GM23338 (cell line): Measurements from ENCODE around the gene MAD1L1. TPM values are rescaled to one million over a fixed set of nuclear protein-coding genes. Genes with fewer than 3 reads are reported as not detected.

ENCODE experiments used
- ATAC-seq: fragments of 200-7000 bp; cut with Tn5 transposase; 3 replicates; pipeline ENCODE4 v1.9.1; 2020
- DNase-seq: peaks from one replicate; pipeline ENCODE4 v3.0.0-alpha.2; 2015; ENCODE audit warnings: low spot score
- H2AFZ ChIP-seq: fragments of 200-600 bp; sonication (generic); 2 replicates; pipeline ENCODE4 v1.8.0; 2016; ENCODE audit warnings: antibody characterized with exemption, mild to moderate bottlenecking, moderate library complexity
- H3F3A ChIP-seq: fragments of 200-600 bp; sonication (generic); replicated peaks from 2 replicates; pipeline ENCODE4 v1.8.0; 2017; ENCODE audit warnings: antibody characterized with exemption, mixed run types, low read depth
- H3K27ac ChIP-seq: fragments of 200-600 bp; sonication (generic); 2 replicates; pipeline ENCODE4 v1.6.1; 2016; ENCODE audit warnings: low read depth
- H3K27me3 ChIP-seq: fragments of 200-600 bp; sonication (generic); 2 replicates; pipeline ENCODE4 v1.8.0; 2016; ENCODE audit warnings: mild to moderate bottlenecking, mixed run types, moderate library complexity; ENCODE audit not compliant: insufficient read depth
- H3K36me3 ChIP-seq: fragments of 200-600 bp; sonication (generic); 2 replicates; pipeline ENCODE4 v1.8.0; 2016; ENCODE audit warnings: mild to moderate bottlenecking; ENCODE audit not compliant: insufficient read depth
- H3K4me1 ChIP-seq: fragments of 200-600 bp; sonication (generic); 2 replicates; pipeline ENCODE4 v1.8.0; 2016; ENCODE audit warnings: mild to moderate bottlenecking, moderate library complexity; ENCODE audit not compliant: insufficient read depth
- H3K4me2 ChIP-seq: fragments of 200-600 bp; sonication (generic); 2 replicates; pipeline ENCODE4 v1.7.1; 2017; ENCODE audit warnings: mixed run types
- H3K4me3 ChIP-seq: fragments of 200-600 bp; sonication (generic); 2 replicates; pipeline ENCODE4 v1.6.1; 2016; ENCODE audit warnings: mixed run types
- H3K79me2 ChIP-seq: fragments of 200-600 bp; sonication (generic); replicated peaks from 2 replicates; pipeline ENCODE4 v1.8.0; 2017; ENCODE audit warnings: mild to moderate bottlenecking; ENCODE audit not compliant: insufficient read depth
- H3K9me2 ChIP-seq: fragments of 200-600 bp; sonication (generic); 2 replicates; pipeline ENCODE4 v1.8.0; 2017; ENCODE audit not compliant: insufficient read depth
- H4K20me1 ChIP-seq: fragments of 200-600 bp; sonication (generic); replicated peaks from 2 replicates; pipeline ENCODE4 v1.8.0; 2017; ENCODE audit warnings: mild to moderate bottlenecking; ENCODE audit not compliant: insufficient read depth
- H3K27ac Mint-ChIP-seq: 2 replicates; pipeline ENCODE4 v1.8.0; 2020; ENCODE audit warnings: inconsistent platforms, mild to moderate bottlenecking, moderate library complexity, mixed read lengths
- H3K27me3 Mint-ChIP-seq: 3 replicates; pipeline ENCODE4 v1.8.0; 2022; ENCODE audit warnings: low read depth, mild to moderate bottlenecking, moderate library complexity, mixed read lengths, inconsistent platforms; ENCODE audit not compliant: insufficient read depth, poor library complexity
- H3K36me3 Mint-ChIP-seq: 3 replicates; pipeline ENCODE4 v1.8.0; 2021; ENCODE audit warnings: low read depth, mild to moderate bottlenecking, inconsistent platforms, moderate library complexity, mixed read lengths
- H3K4me1 Mint-ChIP-seq: 3 replicates; pipeline ENCODE4 v1.8.0; 2020; ENCODE audit warnings: mild to moderate bottlenecking, inconsistent platforms, mixed read lengths
- H3K4me3 Mint-ChIP-seq: 3 replicates; pipeline ENCODE4 v1.8.0; 2021; ENCODE audit warnings: moderate library complexity, mild to moderate bottlenecking, inconsistent platforms, mixed read lengths
- H3K9me3 Mint-ChIP-seq: 3 replicates; pipeline ENCODE4 v1.8.0; 2020; ENCODE audit warnings: moderate library complexity, mild to moderate bottlenecking, inconsistent platforms, mixed read lengths
- JUNB ChIP-seq: IDR thresholded peaks from one replicate; pipeline ENCODE4 v1.6.1; 2016; ENCODE audit warnings: antibody characterized with exemption; ENCODE audit not compliant: unreplicated experiment
- ZNF114 ChIP-seq: fragments of 250-450 bp; sonication (Bioruptor Pico); IDR thresholded peaks from 2 replicates; pipeline ENCODE4 v1.5.0; 2020; ENCODE audit warnings: mild to moderate bottlenecking, moderate library complexity
- polyA plus RNA-seq: library from polyadenylated mRNA; unstranded; fragments of >200 nt; fragmentation: Nextera tagmentation; extraction: Ambion mirVana; gene quantifications from 2 replicates; pipeline ENCODE4 v1.2.1, GENCODE V29; 2016
- total RNA-seq: library from RNA; depleted of rRNA; stranded (reverse); fragments of >200 nt; shearing (Covaris generic); gene quantifications from 2 replicates; pipeline ENCODE4 v1.2.3, GENCODE V29; 2014
- TF ChIP-seq, protein P1 (sequence below): fragments of 250-450 bp; sonication (Bioruptor Pico); IDR thresholded peaks from 2 replicates; pipeline ENCODE4 v1.5.0; 2020; ENCODE audit warnings: mild to moderate bottlenecking, moderate library complexity
- TF ChIP-seq, protein P2 (sequence below), 2 experiments: fragments of 200-600 bp in 1 of 2; sonication (generic) in 1 of 2; conservative IDR thresholded peaks; 2 replicates each; pipeline versions ENCODE4 v1.5.1 to v1.6.1; 2016 to 2017; ENCODE audit warnings: antibody characterized with exemption in 2 of 2, low read depth in 2 of 2, mild to moderate bottlenecking in 2 of 2, moderate library complexity in 1 of 2
- TF ChIP-seq, protein P3 (sequence below): IDR thresholded peaks from one replicate; pipeline ENCODE4 v1.6.1; 2018; ENCODE audit warnings: antibody characterized with exemption; ENCODE audit not compliant: unreplicated experiment

Gene MAD1L1
- total and polyA plus RNA-seq, 2 experiments from 2014 or later = 40.3 to 59.3 TPM

DNA sequence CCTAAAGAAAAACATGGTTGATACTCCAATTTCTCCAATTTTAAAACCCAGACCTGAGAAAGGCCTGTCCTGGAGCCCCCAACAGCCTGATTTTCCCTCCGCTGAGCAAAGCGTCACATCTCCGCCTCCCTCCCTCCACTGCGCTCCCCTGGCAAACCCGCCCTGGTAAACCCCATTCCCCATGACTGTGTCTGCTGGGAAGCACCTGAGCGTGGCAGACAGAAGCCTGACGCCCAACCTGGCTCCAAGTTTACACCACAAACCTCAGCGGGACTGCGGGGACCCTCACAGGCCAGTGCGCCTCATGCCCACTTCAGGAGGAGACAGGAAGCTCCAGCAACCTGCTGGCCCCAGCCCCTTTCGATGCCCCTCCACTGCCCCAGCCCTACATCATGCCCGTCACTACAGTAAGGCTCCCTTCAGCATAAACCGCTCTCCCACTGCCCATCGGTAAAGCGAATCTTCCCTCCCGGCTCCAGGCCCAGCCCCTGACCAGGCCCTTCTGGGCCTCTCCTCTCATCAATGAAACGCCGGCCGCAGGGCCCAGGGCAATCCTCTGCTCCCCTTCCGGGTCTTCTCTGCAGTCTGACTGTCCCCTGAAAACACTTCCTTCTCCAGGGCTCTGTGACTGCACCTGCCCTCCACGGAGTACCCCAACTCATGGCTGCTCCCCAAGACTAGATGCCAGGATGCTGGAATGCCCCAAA is 233.3 kb downstream of the MAD1L1 start:
- Histone ChIP-seq H3K79me2 (no peaks in the 10 kb centered on the region), H3K36me3 (no peaks in the 10 kb centered on the region), H3K27ac (no peak overlapping the region), H3K4me3 (no peak overlapping the region), H4K20me1 (no peaks in the 10 kb centered on the region), H3K9me2 (no peaks in the 10 kb centered on the region), H3F3A (no peaks in the 10 kb centered on the region), H2AFZ (no peak overlapping the region), H3K27me3 (no peaks in the 10 kb centered on the region), H3K4me1 (no peaks in the 10 kb centered on the region), H3K4me2 (no peak overlapping the region)
- Mint-ChIP-seq H3K4me1 (no peaks in the 10 kb centered on the region), H3K36me3 (no peaks in the 10 kb centered on the region), H3K4me3 (no peak overlapping the region), H3K9me3 (no peaks in the 10 kb centered on the region), H3K27ac (peak overlapping the region; percentile 84; the same call in 1 of the 2 replicates), H3K27me3 (peaks cover 5% of the 10 kb centered on the region)
- TF ChIP-seq, protein P1, sequence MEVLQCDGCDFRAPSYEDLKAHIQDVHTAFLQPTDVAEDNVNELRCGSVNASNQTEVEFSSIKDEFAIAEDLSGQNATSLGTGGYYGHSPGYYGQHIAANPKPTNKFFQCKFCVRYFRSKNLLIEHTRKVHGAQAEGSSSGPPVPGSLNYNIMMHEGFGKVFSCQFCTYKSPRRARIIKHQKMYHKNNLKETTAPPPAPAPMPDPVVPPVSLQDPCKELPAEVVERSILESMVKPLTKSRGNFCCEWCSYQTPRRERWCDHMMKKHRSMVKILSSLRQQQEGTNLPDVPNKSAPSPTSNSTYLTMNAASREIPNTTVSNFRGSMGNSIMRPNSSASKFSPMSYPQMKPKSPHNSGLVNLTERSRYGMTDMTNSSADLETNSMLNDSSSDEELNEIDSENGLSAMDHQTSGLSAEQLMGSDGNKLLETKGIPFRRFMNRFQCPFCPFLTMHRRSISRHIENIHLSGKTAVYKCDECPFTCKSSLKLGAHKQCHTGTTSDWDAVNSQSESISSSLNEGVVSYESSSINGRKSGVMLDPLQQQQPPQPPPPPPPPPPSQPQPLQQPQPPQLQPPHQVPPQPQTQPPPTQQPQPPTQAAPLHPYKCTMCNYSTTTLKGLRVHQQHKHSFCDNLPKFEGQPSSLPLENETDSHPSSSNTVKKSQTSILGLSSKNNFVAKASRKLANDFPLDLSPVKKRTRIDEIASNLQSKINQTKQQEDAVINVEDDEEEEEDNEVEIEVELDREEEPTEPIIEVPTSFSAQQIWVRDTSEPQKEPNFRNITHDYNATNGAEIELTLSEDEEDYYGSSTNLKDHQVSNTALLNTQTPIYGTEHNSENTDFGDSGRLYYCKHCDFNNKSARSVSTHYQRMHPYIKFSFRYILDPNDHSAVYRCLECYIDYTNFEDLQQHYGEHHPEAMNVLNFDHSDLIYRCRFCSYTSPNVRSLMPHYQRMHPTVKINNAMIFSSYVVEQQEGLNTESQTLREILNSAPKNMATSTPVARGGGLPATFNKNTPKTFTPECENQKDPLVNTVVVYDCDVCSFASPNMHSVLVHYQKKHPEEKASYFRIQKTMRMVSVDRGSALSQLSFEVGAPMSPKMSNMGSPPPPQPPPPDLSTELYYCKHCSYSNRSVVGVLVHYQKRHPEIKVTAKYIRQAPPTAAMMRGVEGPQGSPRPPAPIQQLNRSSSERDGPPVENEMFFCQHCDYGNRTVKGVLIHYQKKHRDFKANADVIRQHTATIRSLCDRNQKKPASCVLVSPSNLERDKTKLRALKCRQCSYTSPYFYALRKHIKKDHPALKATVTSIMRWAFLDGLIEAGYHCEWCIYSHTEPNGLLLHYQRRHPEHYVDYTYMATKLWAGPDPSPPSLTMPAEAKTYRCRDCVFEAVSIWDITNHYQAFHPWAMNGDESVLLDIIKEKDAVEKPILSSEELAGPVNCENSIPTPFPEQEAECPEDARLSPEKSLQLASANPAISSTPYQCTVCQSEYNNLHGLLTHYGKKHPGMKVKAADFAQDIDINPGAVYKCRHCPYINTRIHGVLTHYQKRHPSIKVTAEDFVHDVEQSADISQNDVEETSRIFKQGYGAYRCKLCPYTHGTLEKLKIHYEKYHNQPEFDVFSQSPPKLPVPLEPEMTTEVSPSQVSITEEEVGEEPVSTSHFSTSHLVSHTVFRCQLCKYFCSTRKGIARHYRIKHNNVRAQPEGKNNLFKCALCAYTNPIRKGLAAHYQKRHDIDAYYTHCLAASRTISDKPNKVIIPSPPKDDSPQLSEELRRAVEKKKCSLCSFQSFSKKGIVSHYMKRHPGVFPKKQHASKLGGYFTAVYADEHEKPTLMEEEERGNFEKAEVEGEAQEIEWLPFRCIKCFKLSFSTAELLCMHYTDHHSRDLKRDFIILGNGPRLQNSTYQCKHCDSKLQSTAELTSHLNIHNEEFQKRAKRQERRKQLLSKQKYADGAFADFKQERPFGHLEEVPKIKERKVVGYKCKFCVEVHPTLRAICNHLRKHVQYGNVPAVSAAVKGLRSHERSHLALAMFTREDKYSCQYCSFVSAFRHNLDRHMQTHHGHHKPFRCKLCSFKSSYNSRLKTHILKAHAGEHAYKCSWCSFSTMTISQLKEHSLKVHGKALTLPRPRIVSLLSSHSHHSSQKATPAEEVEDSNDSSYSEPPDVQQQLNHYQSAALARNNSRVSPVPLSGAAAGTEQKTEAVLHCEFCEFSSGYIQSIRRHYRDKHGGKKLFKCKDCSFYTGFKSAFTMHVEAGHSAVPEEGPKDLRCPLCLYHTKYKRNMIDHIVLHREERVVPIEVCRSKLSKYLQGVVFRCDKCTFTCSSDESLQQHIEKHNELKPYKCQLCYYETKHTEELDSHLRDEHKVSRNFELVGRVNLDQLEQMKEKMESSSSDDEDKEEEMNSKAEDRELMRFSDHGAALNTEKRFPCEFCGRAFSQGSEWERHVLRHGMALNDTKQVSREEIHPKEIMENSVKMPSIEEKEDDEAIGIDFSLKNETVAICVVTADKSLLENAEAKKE = no peak
- TF ChIP-seq ZNF114 (CRISPR knock-in tag) = no peak
- DNase-seq = no peak
- no peak for ATAC-seq

DNA sequence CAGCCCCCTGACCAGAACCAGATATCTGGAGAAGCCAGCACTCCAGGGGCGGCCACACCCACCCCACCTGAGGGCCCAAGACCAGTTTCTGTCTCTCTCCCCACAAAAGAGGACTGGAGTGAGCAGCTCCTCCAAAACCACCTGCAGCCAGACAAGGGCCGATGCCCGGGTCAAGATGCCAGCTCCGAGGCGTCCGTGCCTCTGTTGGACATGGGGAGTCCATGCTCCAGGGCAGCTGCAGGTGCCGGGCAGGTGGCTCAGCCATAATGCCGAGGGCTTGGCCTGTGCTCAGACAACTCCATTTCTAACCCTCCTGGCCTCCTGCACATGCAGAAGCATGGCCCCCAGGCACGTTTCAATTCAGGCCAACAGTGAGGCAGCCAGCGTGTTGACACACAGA is 234.6 kb downstream of the MAD1L1 start:
- Histone ChIP-seq H3K79me2 (no peaks in the 10 kb centered on the region), H3K4me1 (no peaks in the 10 kb centered on the region), H4K20me1 (no peaks in the 10 kb centered on the region), H3K4me2 (no peak overlapping the region), H3K9me2 (no peaks in the 10 kb centered on the region), H3K4me3 (no peak overlapping the region), H3K27me3 (no peaks in the 10 kb centered on the region), H3K27ac (no peak overlapping the region), H3K36me3 (no peaks in the 10 kb centered on the region), H3F3A (no peaks in the 10 kb centered on the region), H2AFZ (no peak overlapping the region)
- Mint-ChIP-seq H3K4me3 (no peak overlapping the region), H3K36me3 (no peaks in the 10 kb centered on the region), H3K27me3 (peaks cover 7% of the 10 kb centered on the region), H3K27ac (no peak overlapping the region), H3K4me1 (no peaks in the 10 kb centered on the region), H3K9me3 (no peaks in the 10 kb centered on the region)
- DNase-seq (no peak), ATAC-seq (no peak)
- TF ChIP-seq JUNB (no peak), ZNF114 (CRISPR knock-in tag) (no peak)
- TF ChIP-seq, protein P2, sequence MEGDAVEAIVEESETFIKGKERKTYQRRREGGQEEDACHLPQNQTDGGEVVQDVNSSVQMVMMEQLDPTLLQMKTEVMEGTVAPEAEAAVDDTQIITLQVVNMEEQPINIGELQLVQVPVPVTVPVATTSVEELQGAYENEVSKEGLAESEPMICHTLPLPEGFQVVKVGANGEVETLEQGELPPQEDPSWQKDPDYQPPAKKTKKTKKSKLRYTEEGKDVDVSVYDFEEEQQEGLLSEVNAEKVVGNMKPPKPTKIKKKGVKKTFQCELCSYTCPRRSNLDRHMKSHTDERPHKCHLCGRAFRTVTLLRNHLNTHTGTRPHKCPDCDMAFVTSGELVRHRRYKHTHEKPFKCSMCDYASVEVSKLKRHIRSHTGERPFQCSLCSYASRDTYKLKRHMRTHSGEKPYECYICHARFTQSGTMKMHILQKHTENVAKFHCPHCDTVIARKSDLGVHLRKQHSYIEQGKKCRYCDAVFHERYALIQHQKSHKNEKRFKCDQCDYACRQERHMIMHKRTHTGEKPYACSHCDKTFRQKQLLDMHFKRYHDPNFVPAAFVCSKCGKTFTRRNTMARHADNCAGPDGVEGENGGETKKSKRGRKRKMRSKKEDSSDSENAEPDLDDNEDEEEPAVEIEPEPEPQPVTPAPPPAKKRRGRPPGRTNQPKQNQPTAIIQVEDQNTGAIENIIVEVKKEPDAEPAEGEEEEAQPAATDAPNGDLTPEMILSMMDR (conservative IDR thresholded peaks at IDR 0.05; ENCODE audit: low read depth in 2 of 2) = no peak
- TF ChIP-seq, protein P3, sequence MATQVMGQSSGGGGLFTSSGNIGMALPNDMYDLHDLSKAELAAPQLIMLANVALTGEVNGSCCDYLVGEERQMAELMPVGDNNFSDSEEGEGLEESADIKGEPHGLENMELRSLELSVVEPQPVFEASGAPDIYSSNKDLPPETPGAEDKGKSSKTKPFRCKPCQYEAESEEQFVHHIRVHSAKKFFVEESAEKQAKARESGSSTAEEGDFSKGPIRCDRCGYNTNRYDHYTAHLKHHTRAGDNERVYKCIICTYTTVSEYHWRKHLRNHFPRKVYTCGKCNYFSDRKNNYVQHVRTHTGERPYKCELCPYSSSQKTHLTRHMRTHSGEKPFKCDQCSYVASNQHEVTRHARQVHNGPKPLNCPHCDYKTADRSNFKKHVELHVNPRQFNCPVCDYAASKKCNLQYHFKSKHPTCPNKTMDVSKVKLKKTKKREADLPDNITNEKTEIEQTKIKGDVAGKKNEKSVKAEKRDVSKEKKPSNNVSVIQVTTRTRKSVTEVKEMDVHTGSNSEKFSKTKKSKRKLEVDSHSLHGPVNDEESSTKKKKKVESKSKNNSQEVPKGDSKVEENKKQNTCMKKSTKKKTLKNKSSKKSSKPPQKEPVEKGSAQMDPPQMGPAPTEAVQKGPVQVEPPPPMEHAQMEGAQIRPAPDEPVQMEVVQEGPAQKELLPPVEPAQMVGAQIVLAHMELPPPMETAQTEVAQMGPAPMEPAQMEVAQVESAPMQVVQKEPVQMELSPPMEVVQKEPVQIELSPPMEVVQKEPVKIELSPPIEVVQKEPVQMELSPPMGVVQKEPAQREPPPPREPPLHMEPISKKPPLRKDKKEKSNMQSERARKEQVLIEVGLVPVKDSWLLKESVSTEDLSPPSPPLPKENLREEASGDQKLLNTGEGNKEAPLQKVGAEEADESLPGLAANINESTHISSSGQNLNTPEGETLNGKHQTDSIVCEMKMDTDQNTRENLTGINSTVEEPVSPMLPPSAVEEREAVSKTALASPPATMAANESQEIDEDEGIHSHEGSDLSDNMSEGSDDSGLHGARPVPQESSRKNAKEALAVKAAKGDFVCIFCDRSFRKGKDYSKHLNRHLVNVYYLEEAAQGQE = no peak
